ENCODE results near the gene FTL.
"Not testable (repeated sequence)": the region's sequence is repeated elsewhere in the genome, so short reads cannot be mapped to it uniquely, and the experiment has no call there.

FTL gene

DNA sequence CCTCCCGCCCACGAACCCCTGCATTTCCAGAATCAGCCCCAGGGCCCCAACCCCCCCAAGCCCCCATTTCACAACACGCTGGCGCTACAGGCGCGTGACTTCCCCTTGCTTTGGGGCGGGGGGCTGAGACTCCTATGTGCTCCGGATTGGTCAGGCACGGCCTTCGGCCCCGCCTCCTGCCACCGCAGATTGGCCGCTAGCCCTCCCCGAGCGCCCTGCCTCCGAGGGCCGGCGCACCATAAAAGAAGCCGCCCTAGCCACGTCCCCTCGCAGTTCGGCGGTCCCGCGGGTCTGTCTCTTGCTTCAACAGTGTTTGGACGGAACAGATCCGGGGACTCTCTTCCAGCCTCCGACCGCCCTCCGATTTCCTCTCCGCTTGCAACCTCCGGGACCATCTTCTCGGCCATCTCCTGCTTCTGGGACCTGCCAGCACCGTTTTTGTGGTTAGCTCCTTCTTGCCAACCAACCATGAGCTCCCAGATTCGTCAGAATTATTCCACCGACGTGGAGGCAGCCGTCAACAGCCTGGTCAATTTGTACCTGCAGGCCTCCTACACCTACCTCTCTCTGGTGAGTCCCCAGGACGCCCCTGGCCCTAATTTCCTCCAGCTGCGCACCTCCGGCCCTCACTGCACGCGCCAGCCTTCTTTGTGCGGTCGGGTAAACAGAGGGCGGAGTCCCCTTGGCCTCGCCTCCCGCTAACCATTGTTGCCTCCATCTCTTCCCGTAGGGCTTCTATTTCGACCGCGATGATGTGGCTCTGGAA is at the start of gene FTL:
Gene FTL (plus strand): TSS at position 270 of the 766 bp plus-strand sequence. CDS start 199 bp downstream, at position 469.
- peak; percentile 98 for DNase-seq

DNA sequence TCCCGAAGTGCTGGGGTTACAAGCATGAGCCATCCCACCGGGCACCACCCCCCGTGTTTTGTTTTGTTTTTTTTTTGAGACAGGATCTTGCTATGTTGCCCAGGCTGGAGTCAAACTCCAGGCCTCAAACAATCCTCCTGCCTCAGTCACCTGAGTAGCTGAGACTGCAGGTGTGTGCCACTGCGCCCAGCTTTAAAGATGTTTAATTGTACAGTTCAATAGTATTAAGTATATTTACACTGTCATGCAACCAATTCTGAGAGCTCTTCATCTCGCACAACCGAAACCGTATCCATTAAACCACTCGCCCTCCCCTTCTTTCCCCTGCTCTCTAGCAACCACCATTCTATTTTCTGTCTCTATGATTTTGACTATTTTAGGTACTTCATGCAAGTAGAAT is 49.4 kb upstream of the FTL start:
- no peak for DNase-seq

DNA sequence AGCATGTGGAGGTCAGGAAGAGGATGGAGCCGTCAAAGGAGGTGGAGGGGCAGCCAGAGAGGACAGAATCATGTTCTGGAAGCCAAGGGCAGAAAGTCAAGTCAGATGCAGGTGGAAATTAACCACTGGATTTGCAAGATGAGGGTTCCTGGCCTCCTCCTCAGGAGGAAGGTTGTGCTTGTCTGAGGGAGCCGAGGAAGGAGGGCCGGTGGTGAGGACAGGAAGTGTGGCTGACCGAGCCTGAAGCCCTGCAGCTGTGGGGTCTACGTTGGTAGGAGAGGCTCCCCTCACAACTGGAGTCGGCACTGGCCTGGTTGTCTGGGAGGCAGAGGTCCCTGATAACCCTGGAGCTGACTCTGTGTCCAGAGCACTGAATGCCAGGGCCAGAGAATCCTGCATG is 47.0 kb upstream of the FTL start:
- no peak for DNase-seq

- DNase-seq = peak; percentile 67
Observed at GRCh38 chr19:48918801-48919247, 46.3 kb upstream of the FTL start.

- DNase-seq = not testable (repeated sequence)
Observed at GRCh38 chr19:48919271-48919670, 45.8 kb upstream of the FTL start.

DNA sequence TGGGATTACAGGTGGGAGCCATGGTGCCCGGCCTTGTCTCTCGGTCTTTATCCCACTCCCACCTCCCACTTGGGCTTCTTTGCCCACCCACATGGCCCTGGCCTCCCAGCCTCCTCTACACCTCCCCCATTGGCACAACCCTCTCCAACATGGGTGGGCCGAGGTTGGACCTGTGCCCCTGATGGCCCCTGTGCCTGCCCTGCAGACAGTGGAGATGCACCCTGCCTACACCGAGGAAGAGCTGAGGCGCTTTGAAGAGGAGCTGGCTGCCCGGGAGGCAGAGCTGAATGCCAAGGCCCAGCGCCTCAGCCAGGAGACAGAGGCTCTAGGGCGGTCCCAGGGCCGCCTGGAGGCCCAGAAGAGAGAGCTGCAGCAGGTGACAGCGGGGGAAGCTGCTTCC is 44.2 kb upstream of the FTL start:
- DNase-seq = no peak

GRCh38 chr19:48921721-48922500 is 43.2 kb upstream of the FTL start:
- DNase-seq = no peak

- DNase-seq = no peak
Observed at GRCh38 chr19:48922548-48923490, 42.3 kb upstream of the FTL start.

GRCh38 chr19:48925240-48925843 is 39.8 kb upstream of the FTL start:
- DNase-seq = no peak

DNA sequence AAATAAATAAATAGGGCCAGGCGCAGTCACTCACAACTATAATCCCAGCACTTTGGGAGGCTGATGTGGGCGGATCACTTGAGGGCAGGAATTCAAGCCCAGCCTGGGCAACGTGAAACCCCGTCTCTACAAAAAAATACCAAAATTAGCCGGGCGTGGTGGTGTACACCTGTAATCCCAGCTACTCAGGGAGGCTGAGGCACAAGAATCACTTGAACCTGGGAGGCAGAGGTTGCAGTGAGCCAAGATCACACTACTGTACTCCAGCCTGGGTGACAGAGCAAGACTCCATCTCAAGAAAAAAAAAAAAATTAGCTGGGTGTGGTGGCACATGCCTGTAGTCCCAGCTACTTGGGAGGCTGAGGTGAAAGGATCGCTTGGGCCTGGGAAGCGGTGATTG is 39.2 kb upstream of the FTL start:
- DNase-seq = not testable (repeated sequence)

- DNase-seq = peak; percentile 54
Observed at GRCh38 chr19:48926909-48927308, 38.2 kb upstream of the FTL start.

- not testable (repeated sequence) for DNase-seq
Observed at GRCh38 chr19:48927692-48928091, 37.4 kb upstream of the FTL start.

GRCh38 chr19:48928164-48929025 is 36.7 kb upstream of the FTL start:
- peak; percentile 25 for DNase-seq

- peak; percentile 90 for DNase-seq
Observed at GRCh38 chr19:48933382-48933932, 31.7 kb upstream of the FTL start, which contains the start of gene DHDH. TSS of gene DHDH (plus strand) at chr19:48933699. CDS start at chr19:48933722, 23 bp downstream.

DNA sequence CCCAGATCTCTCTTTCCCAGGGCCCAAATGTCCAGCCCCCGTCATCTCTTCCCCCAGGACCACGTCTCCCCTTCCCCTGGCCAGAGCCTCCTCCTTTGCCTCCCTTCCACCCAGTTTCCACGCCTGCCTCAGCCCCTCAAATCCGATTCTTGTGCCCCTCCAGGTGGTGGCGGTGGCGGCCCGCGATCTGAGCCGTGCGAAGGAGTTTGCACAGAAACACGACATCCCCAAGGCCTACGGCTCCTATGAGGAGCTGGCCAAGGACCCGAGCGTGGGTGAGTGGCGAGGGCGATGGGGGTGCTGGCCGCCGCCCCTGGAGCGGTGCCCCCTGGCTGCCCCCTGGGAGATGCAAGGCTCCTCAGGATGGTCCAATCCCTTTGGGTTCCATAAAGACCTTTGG is 30.3 kb upstream of the FTL start:
- no peak for DNase-seq

DNA sequence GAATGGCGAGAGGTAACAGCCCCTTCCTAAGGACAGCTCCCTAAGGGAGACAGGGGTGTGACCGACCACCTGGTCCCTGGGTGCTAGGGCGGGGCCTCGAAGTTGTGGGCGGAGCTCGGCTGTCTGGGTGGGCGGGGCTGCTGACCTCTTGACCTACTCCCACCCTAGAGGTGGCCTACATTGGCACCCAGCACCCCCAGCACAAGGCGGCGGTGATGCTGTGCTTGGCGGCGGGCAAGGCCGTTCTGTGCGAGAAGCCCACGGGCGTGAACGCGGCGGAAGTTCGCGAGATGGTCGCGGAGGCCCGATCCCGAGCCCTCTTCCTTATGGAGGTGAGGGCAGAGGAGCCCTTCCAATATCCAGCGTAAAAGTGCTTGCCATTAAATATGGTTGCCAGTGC is 29.2 kb upstream of the FTL start:
- DNase-seq = no peak

- no peak for DNase-seq
Observed at GRCh38 chr19:48938256-48938655, 26.9 kb upstream of the FTL start.

DNA sequence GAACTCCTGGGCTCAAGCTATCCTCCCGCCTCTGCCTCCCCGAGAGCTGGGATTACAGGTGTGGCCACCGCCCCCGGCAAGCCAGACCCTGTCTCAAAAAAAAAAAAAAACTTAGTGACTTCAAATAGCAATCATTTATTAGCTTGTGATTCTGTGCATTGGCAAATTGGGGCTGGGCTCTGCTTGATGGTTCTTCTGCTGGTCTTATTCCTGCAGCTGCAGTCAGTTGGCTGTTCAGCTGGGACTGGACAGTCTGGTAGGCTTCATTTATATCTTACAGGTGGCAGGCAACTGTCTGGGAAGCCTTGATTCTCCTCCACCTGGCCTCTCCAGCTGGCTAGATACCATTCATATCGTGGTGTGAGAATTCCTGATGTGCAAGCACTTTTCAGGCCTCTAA is 24.2 kb upstream of the FTL start:
- DNase-seq = no peak

- DNase-seq = no peak
Observed at GRCh38 chr19:48943081-48943480, 22.0 kb upstream of the FTL start.

DNA sequence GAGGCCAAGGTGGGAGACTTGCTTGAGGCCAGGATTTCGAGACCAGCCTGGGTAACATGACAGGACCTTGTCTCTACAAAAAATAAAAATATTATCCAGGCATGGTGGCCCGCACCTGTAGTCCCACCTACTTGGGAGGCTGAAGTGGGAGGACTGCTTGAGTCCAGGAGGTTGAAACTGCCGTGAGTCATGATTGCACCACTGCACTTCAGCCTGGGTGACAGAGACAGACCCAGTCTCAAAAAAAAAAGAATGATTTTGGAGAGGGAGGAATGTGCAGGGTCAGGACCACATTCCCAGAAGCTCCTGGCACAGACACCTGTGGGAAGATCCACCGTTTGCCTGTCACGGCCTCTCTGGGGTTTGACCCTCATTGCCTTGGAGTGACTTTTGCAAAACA is 19.7 kb upstream of the FTL start:
- no peak for DNase-seq

GRCh38 chr19:48945817-48946216 is 19.3 kb upstream of the FTL start:
- DNase-seq = no peak
